Amygdala (tissue), 56 donors: ENCODE measurements around the gene SYCP1.
"Not testable (repeated sequence)": the region's sequence is repeated elsewhere in the genome, so short reads cannot be mapped to it uniquely, and the experiment has no call there.

Experiments
- DNase-seq, 56 donors: peaks; one replicate each; lab custom pipeline; 2025; lab: John Stamatoyannopoulos, UW

The SYCP1 gene

GRCh38 chr1:114956570-114956969 lies 101.9 kb downstream of the SYCP1 start:
- DNase-seq: no peak

- DNase-seq: no peak
These were observed 104.8 kb downstream of the SYCP1 start for GRCh38 chr1:114959423-114959822.

- no peak for DNase-seq
These were observed 122.2 kb downstream of the SYCP1 start for GRCh38 chr1:114976891-114977290.

- DNase-seq: peak in 22 of 56 donors; percentile 0 to 71 (median 5)
These were observed 124.7 kb downstream of the SYCP1 start for GRCh38 chr1:114979278-114979891.

GRCh38 chr1:114982251-114982650 lies 127.6 kb downstream of the SYCP1 start:
- no peak for DNase-seq

- DNase-seq: no peak
These were observed 131.6 kb downstream of the SYCP1 start for GRCh38 chr1:114986286-114986685.

GRCh38 chr1:114988095-114988494 lies 133.4 kb downstream of the SYCP1 start:
- DNase-seq: no peak

- no peak for DNase-seq
These were observed 143.0 kb downstream of the SYCP1 start for GRCh38 chr1:114997510-114998289.

- no peak for DNase-seq
These were observed 151.5 kb downstream of the SYCP1 start for GRCh38 chr1:115006191-115006590.

GRCh38 chr1:115012006-115012405 lies 157.3 kb downstream of the SYCP1 start:
- no peak for DNase-seq

GRCh38 chr1:115012434-115012833 lies 157.8 kb downstream of the SYCP1 start:
- no peak for DNase-seq

- DNase-seq: no peak
These were observed 159.1 kb downstream of the SYCP1 start for GRCh38 chr1:115013792-115014191.

- DNase-seq: not testable (repeated sequence)
These were observed 164.9 kb downstream of the SYCP1 start for GRCh38 chr1:115019549-115019948.

- DNase-seq: no peak
These were observed 166.5 kb downstream of the SYCP1 start for GRCh38 chr1:115021145-115021544.

GRCh38 chr1:115023593-115023992 lies 168.9 kb downstream of the SYCP1 start:
- no peak for DNase-seq

- no peak for DNase-seq
These were observed 174.9 kb downstream of the SYCP1 start, which contains the start of gene TSHB for GRCh38 chr1:115029526-115029925. TSS of gene TSHB (plus strand) at chr1:115029826. CDS start at chr1:115033363, 3,537 bp downstream.

- no peak for DNase-seq
These were observed 176.9 kb downstream of the SYCP1 start for GRCh38 chr1:115031595-115031994.

GRCh38 chr1:115035652-115036051 lies 181.0 kb downstream of the SYCP1 start:
- DNase-seq: no peak

- DNase-seq: no peak
These were observed 182.3 kb downstream of the SYCP1 start for GRCh38 chr1:115036814-115037507.

GRCh38 chr1:115040501-115040900 lies 185.8 kb downstream of the SYCP1 start:
- DNase-seq: no peak

- DNase-seq: no peak
These were observed 187.0 kb downstream of the SYCP1 start for GRCh38 chr1:115041654-115042053.
